ENCODE measurements around the gene UBL4A. TPM values are rescaled to one million over a fixed set of nuclear protein-coding genes. Genes with fewer than 3 reads are reported as not detected.

The UBL4A gene
- total and polyA plus RNA-seq, 2 experiments from 2014 or later, result 53.4 to 65.2 TPM

DNA sequence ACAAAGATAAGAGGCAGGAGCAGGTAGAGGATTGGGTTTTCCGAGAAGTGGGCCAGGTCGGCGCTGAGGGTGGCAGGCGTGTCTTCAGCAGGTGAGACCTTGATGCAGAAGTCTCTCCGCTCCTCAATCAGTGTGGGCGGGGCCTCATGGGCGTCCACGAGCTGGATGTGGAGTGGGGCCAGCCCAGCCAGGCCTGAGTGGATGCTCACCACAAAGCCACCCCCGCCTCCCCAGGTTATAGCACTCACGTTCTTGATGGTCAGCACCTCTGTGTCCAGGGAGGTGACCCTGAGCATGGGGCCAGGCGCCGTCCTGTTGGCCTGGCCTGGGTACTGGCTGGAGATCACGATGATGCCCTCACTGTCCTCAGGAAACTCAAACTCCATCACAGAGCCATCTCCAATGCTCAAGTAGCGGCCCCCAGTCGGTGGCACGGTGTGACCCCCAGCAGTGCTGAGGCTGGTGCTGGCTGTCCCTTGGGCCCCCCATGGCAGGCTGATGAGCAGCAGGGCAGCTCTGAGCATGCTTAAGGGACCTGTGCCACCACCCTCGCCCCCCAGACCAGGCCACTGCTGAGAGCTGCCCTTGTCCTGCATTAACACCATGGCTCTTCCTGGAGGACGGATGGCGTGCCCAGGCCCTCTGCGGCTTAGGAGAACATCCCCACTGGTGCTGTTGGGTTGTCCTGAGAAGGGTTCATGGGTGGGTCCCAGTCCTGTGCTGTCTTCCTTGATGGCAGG lies 2.1 kb upstream of the UBL4A start:
- Histone ChIP-seq H3K36me3 (no peaks in the 10 kb centered on the region), H3K4me1 (ENCODE audit: low read depth) (peaks cover 2% of the 10 kb centered on the region), H3K4me3 (no peak overlapping the region), H3K27me3 (no peaks in the 10 kb centered on the region), H3K9me3 (ENCODE audit: low read depth) (no peaks in the 10 kb centered on the region), H3K27ac (no peak overlapping the region)
- TF ChIP-seq, protein P1, sequence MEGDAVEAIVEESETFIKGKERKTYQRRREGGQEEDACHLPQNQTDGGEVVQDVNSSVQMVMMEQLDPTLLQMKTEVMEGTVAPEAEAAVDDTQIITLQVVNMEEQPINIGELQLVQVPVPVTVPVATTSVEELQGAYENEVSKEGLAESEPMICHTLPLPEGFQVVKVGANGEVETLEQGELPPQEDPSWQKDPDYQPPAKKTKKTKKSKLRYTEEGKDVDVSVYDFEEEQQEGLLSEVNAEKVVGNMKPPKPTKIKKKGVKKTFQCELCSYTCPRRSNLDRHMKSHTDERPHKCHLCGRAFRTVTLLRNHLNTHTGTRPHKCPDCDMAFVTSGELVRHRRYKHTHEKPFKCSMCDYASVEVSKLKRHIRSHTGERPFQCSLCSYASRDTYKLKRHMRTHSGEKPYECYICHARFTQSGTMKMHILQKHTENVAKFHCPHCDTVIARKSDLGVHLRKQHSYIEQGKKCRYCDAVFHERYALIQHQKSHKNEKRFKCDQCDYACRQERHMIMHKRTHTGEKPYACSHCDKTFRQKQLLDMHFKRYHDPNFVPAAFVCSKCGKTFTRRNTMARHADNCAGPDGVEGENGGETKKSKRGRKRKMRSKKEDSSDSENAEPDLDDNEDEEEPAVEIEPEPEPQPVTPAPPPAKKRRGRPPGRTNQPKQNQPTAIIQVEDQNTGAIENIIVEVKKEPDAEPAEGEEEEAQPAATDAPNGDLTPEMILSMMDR (IDR thresholded peaks at IDR 0.05; ENCODE audit: low read depth, low read length), result no peak
- DNase-seq (ENCODE audit: low read depth in 1 of 2, low spot score in 1 of 2), result no peak

DNA sequence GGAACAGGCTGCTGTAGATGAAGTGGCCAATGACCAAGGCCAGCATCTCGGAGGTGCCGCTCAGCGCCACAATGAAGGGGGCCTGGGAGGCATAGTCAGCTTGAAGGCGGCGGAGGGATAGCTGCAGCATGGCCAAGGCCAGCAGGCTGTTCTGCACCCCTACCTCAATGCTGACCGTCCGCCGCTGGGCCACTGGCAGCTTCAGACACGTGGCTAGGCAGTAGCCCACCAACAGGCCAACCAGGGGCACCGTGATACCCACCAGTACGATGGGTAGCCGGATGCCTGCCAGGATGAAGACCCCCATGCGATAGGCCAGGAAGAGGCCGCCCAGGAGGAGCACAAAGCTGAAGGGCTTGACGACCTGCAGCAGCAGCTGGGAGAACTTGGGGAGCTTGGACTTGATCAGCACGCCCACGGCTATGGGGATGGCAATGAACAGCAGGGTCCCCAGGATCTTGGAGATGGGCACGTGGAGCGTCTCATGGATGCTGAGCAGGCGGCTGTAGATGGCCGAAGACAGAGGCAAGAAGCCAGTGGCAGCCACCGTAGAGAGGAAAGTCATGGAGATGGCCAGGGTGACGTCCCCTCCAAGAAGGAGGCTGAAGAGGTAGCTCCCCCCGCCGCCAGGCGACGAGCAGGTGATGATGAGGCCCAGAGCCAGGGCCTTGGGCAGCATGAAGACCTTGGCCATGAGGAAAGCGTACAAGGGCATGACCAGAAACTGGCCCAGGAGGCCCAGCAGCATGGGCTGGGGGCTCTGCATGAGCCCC lies 1.3 kb upstream of the UBL4A start:
- no peak for DNase-seq (ENCODE audit: low read depth in 1 of 2, low spot score in 1 of 2)
- Histone ChIP-seq H3K27me3 (no peaks in the 10 kb centered on the region), H3K36me3 (no peaks in the 10 kb centered on the region), H3K4me3 (no peak overlapping the region), H3K9me3 (ENCODE audit: low read depth) (no peaks in the 10 kb centered on the region), H3K4me1 (ENCODE audit: low read depth) (peaks cover 2% of the 10 kb centered on the region), H3K27ac (no peak overlapping the region)
- TF ChIP-seq, protein P1 (IDR thresholded peaks at IDR 0.05; ENCODE audit: low read depth, low read length), result no peak

DNA sequence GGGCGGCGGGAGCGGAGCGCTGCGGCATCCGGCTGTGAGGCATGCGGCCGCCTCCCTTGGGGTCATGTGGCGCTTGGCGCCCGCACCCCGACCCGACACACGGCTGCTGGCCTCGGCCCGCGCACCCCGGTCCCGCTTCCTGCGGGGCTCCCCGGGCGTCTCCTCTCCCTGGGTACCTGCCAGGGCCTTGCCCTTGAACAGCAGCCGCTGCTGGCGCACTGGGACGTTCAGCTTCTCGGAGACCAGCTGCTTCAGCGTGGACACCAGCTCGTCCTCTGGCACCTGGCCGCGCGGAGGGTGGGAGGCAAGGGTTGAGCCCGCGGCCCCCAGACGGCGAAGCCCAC lies 391 bp downstream of the UBL4A start:
- H3K9me3 ChIP-seq (ENCODE audit: low read depth), result no peaks in the 10 kb centered on the region
- no peaks in the 10 kb centered on the region for H3K36me3 ChIP-seq
- TF ChIP-seq, protein P1 (IDR thresholded peaks at IDR 0.05; ENCODE audit: low read depth, low read length), result no peak

DNA sequence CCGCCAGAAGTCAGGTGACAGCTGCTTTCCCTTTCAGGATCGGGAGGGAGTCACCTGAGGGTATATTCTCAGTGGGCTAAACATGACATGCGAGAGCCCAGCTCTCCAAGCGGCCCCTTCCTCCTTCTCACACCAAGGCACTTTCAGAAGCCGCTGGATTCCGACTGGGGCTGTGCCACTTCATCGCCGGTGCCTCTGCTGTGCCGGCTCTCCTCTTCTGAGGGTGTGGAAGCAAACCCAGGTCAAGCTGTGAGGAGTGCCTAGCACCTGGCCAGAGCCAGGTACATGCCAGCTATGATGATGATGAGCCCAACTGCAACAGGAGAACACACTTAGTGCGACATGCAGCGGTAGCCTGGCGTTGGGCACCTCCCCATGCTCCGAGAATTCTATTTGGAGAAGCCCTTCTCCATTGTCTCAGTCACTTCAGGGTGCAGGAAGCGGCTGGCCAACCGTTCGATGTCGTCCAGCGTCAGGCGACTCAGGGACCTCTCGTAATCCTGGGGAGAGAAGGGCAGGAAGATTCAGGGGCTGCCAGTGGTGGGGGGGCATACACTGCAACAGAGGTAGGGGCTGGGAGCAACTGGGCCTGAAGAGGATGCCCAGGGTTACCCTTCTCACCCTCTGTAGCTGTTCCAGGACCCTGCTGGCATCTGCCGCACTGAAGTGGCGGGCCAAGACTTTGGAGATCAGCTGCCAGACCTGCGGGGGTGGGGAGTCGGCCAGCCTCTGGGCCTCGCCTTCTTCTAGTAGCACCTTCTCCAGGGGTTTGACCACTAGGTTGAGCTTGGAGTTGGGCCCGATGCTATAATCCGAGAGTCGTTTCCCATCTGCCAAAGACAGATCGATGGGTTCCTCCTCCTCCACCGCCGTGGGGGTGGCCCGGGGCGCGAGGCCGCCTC lies 1.0 kb downstream of the UBL4A start:
- no peak for DNase-seq (ENCODE audit: low read depth in 1 of 2, low spot score in 1 of 2)
- no peaks in the 10 kb centered on the region for H3K9me3 ChIP-seq (ENCODE audit: low read depth)

More for the DNA sequence above, 391 bp downstream of the UBL4A start:
- Histone ChIP-seq H3K27ac (no peak overlapping the region), H3K27me3 (no peaks in the 10 kb centered on the region), H3K4me1 (ENCODE audit: low read depth) (peaks cover 2% of the 10 kb centered on the region), H3K4me3 (peak overlapping the region; percentile 62)
- peak in 1 of 2 donors; percentile 14 for DNase-seq (ENCODE audit: low read depth in 1 of 2, low spot score in 1 of 2)

More for the DNA sequence above, 1.0 kb downstream of the UBL4A start:
- Histone ChIP-seq H3K4me3 (peak overlapping the region; percentile 62), H3K27ac (no peak overlapping the region), H3K27me3 (no peaks in the 10 kb centered on the region), H3K4me1 (ENCODE audit: low read depth) (peaks cover 2% of the 10 kb centered on the region), H3K36me3 (no peaks in the 10 kb centered on the region)
- TF ChIP-seq, protein P1 (IDR thresholded peaks at IDR 0.05; ENCODE audit: low read depth, low read length), result no peak
